Eye (tissue), 1 donor: ENCODE measurements around the gene MEIS1.
"Not testable (repeated sequence)": the region's sequence is repeated elsewhere in the genome, so short reads cannot be mapped to it uniquely, and the experiment has no call there.

Source experiments
- DNase-seq: peaks from one replicate; pipeline ENCODE4 v3.0.0-alpha.2; 2015

The MEIS1 gene

DNA sequence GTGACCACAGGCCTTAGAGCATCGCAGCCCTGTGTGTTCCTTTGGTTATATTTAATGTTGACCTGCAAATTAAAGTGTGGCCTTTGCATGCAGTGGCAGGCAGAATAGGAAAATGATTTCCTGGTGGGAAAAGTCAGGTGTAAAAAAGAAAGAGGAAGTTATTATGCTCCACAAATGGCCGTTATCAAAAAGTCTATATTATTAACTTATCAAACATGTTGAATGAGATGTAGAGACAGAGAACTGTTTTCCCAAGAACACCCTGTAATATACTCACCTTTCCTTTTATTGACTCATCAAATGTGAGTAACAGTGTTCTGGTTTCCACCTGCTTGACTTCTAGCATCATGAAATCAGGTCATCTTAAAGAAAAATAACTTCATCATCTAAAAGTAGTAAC is 35.3 kb downstream of the MEIS1 start:
- no peak for DNase-seq

DNA sequence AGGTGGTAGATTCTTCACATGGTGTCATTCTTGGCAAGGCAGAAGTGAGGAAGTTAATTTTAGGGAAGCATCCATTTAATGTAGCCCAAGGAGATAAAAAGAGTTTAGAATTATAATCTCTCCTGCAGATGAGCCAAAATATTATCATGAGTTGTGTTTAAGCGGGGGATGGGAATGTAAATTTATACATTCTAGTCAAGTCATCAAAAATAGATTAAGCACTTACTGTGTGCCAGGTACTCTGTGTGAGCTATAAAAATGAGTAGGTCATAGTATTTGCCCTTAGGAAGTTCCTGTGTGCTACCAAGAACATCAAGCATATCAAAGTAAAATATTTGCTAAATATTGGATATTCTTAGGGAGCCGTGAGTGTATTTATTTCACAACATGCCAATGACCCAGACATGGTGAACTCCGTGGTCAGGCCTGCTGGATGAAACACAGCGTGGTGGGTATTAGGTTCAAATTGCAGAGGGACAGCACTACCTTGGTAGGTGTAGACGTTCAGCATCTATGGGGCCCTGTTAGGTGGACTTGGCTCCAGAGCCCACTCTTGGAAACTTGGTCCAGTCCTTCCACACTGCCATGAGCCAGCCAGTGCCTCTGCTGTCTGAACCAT is 37.4 kb downstream of the MEIS1 start:
- DNase-seq = no peak

- no peak for DNase-seq
Measured at GRCh38 chr2:66477135-66477842, 42.4 kb downstream of the MEIS1 start.

GRCh38 chr2:66478299-66478698 is 43.4 kb downstream of the MEIS1 start:
- no peak for DNase-seq

- no peak for DNase-seq
Measured at GRCh38 chr2:66478731-66479316, 43.9 kb downstream of the MEIS1 start.

DNA sequence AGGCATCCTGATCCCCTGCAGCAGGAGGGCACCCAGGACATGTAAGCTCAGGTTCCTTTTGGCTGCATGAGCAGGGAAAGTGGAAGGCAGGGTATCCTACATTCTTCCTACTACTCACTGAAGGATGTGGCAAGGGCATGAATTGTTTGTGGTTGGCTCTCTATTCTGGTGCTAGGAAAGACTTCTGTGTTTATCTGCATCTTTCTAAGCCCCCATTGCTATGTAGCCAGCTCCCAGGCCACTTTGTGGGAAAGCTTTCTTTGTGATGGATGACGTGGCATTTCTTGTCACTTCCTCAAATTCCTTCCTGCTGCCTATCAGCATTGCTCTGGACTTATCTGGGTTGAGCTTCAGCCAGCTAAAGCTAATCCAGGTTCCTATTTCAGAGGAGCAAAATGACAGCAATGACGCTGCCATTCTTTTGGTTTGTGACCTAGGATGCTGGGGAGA is 46.2 kb downstream of the MEIS1 start:
- DNase-seq = peak; percentile 53

DNA sequence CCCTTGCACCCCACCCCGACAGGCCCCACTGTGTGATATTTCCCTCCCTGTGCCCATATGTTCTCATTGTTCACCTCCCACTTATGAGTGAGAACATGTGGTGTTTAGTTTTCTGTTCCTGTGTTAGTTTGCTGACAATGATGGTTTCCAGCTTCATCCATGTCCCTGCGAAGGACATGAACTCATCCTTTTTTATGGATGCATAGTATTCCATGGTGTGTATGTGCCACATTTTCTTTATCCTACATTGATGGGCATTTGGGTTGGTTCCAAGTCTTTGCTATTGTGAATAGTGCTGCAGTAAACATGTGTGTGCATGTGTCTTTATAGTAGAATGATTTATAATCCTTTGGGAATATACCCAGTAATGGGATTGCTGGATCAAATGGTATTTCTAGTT is 50.3 kb downstream of the MEIS1 start:
- DNase-seq = not testable (repeated sequence)

DNA sequence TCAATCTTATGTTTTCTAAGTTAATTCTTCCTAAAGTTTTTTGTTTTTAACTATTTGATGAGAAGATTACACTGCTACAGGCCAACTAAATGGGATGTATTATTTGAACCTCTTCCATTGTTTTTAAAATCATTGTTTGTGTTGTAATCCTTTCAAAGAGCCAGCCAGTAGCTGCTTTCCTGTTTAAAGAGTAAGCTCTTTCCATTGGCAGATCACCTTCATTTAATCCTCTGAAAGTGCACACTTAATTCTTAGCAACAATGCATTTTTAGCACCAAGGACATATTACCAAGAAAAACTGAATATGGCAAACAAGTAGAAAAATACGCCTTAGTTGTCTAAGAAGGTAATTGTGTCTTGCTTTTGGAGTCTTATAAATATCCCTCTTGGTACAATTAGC is 54.0 kb downstream of the MEIS1 start:
- no peak for DNase-seq

DNA sequence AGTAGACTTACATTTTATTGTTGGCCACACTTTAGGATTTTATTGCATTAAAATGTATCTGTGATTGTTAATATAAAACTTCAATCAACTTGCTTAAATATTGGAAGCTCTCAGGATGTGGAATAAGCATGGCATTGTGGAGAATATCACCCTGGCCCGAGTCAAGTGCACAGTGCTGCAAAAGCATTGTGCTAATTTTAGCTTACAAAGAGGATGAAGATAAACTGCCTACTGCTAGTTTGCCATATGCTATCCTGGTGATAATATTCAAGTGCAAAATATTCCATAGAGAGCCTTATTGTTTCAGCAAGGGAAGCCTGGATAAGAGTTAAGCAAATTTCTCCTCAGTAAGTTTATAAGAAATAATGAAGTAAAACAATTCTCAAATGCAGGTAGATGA is 54.5 kb downstream of the MEIS1 start:
- DNase-seq = no peak

GRCh38 chr2:66490588-66491001 is 55.7 kb downstream of the MEIS1 start:
- no peak for DNase-seq

DNA sequence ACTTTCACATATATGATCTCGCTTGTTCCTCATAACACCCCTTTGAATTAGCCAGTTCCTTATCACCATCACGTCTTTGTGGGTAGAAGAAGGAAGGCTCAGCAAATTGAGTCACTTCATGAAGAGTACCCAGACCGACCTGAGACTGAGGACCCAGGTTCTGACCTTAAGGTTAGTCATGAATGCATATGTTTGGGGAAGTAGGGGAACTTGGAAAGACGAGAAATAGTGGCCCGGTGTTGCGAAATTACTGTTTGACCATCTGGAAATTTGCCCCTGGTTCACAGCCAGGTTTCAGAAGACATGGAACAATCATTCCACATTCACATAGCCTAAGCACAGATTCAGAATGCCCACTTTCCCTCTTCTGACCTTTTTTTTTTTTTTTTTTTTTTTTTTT is 59.8 kb downstream of the MEIS1 start:
- DNase-seq = no peak

- no peak for DNase-seq
Measured at GRCh38 chr2:66495788-66496640, 61.1 kb downstream of the MEIS1 start.

DNA sequence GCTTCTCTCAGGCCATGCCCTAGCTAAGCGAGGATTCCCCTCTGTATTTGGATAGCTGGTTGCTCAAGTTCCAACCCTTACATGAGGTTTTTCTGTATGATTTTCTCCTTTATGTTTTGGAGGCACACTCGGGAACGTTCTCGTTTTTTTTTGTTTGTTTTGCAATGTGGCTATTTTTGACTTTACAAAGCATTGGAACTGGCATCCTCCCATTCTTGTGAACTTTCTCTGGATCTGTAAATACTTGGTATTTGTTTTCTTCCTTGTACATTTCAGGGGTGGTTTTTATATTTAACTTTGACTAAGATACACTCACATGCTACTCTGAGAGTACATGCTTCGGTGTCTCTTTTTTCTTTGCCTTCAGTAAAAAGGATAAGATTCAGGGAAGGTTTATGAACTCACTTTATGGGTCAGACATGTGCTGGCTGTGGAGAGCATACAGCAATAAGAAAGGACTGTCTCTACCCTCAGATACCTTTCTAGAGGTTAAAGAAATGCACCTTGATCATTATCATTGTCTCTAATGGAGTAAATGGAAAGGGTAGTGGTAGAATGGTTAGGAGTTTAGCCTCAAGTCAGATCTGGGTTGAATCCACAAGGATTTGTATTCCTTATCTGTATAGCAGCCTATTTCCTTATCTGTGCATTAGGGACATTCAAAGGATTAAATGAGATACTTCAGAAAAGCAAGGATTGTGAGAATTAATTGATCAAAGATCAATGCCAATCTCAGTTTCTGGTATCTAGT is 61.9 kb downstream of the MEIS1 start:
- no peak for DNase-seq

DNA sequence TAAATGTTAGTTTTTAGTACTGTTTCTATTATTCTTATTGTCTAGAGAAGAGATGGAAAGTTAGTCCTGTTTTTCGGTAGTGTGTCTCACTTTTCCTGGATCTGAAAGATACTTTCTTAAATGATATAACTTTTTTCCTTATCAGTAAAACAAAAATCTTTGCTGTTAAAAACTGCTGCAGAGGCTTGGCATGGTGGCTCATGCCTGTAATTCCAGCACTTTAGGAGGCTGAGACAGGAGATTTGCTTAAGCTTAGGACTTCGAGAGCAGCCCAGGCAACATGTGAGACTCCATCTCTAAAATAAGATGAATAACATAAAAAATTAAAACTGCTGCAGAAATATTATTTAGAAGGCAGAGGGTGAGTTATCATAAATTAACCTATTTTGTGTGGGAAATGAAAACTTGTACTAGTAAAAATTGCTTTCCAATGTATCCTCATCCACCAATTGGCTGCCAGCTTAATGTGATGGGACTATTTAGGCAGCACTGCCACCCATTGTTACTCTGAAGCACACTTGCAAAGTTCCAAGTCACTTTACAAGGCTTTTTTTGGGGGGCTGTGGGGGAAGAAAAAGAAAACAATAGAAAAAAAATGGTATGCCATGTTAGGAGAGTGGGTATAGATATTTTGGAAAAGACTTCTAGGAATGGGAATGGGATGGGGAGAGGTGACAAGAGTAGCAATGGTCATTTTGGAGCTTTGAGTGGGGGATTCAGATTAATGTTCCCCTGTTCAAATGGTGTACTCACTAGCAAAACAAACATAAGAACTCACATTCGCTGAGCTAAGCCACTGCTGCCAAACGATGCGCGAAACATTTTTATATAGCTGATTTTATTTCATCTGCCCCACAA is 62.7 kb downstream of the MEIS1 start:
- no peak for DNase-seq

DNA sequence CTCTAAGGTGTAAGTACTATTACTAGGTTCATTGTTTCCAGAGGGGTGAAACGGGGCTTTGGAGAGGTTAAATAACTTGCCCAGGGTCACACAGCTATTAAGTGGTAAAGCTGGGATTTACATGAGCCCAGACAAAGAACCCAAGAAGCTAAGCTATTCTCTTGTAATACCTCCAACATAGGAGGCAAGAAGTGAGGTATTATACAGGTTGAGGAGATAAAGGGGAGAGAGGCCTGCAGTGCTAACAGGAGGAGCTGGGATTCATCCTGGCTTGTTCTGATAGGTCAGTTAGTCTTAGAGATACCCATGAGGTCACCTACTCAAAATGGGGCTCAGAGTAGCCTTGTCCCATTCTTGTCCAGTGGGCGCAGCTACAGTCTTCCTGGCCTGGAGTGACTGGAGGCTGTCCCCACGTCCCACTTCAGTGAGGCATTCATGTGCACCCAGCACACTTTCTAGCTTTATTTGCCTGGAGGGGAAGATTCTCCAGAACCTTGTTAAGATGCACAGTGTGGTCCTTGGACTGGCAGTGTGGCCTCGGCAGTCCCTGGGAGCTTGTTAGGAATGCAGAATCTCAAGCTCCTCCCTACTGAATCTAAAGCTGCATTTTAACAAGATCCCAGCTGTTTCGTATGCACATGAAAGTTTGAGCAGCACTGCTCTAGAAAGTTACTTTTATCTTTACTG is 63.5 kb downstream of the MEIS1 start:
- peak; percentile 47 for DNase-seq

DNA sequence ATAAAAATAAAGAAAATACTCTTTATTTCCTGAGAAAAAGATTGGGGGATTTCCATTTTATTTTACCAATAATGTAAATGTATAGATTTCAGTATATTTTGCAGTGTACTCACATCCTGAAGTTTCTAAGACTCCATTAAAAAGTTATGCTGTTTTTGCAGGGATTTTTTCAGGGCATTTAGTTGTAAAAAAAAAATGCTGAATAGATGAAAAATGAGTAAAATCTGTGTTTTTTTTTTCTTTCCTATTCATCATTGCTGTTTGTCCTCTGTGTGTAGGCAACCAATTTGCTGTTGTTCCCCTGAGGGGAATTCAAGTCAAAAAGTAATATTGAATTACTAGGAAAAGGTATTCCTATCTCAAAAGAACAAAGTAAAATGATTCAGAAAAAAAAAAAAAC is 66.3 kb downstream of the MEIS1 start:
- no peak for DNase-seq

GRCh38 chr2:66506265-66506664 is 71.3 kb downstream of the MEIS1 start:
- no peak for DNase-seq

DNA sequence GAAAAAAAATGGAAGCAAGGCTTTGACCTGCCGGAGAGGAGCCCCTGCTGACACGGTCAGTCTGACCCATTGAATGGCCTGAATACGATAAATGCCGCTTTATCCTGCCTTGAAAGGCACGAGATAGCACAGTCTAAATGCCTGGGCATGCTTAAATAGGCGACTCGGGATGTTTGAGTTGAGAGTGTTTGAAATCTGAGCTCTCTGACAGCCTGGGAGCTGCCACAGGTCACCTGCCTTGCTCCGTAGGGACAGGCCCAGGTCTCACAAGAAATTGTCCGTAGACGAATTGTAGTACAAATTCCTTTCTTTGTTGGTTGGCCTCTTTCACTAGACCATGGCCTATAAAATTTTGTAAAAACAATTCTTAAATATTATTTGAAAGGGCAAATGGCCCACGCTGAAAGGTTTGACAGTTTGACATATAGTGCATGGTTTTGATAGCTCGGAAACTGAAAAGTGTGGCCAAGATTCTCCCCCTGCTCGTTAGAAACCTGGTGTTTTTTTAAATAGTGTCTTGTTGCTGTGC is 72.8 kb downstream of the MEIS1 start:
- peak; percentile 77 for DNase-seq

- DNase-seq = peak; percentile 97
Measured at GRCh38 chr2:66508484-66509071, 73.7 kb downstream of the MEIS1 start.

DNA sequence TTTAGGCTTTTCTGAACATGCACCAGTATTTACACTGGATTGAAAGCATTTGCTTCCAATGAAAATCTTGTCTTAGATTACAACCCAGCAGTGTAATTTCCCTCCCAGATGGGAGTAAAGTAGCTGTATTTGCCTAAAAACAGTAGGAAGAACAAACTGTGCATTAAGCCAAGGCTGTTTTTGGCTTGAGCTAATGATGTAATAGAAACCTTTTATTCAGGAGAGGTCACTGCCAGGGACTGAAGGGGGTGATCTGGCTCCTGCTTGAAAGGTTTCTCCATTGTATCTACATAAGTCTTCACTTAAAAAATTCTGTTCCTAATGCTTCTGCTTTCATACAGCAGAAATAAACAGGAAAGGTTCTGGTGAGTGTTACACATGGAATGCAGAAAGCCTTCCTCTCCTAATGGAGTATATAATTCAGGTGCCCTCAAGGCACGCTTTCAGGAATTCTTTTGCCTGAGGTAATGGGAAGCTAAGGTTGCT is 74.4 kb downstream of the MEIS1 start:
- peak; percentile 78 for DNase-seq
